Activated CD4-positive, alpha-beta T cell treated with anti-CD3 and anti-CD28 coated beads, Interleukin-2, amount 50 U/mL, for 1 hour (primary cell): ENCODE data around the gene RIN3.

Experiments used
- DNase-seq: peaks from one replicate; pipeline ENCODE4 v3.0.0-alpha.2; 2020

RIN3 gene

GRCh38 chr14:92728759-92729364 is 215.3 kb downstream of the RIN3 start:
- DNase-seq: no peak

DNA sequence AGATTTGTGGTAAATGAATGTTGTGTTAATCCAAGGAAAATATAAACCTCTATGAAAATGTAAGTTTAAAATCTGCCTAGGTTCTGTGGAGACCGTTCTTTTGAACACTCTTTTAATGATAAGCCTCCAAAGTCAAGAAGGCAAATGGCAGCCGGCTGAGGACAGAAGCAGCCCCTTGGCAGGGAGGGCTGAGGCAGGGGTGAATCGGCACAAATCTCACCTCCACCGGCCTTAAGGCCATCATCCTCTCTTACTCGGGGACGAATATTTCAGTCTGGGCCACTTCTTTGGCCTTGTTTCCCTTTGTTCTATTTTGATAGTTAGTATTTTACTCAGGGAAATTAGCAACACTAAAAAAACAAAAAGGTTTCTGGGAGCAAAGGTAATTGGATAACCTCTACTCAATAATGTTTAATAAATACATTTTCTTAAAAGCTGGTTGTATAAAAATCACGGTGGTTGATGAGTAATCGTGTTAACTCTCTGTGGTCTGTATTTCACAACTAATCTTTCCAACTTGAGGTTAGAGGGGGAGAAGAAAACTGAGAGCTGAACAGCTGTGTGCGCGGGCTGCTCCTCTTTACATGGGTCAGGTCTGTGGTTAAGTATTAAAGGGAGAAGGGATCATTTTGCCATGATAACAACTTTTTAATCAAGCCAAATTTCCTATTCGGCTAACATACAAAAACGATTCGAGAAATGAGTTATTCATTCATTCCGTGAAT is 216.2 kb downstream of the RIN3 start:
- DNase-seq: no peak

GRCh38 chr14:92731622-92732115 is 218.1 kb downstream of the RIN3 start:
- no peak for DNase-seq

- no peak for DNase-seq
Measured at GRCh38 chr14:92733007-92733406, 219.4 kb downstream of the RIN3 start.

DNA sequence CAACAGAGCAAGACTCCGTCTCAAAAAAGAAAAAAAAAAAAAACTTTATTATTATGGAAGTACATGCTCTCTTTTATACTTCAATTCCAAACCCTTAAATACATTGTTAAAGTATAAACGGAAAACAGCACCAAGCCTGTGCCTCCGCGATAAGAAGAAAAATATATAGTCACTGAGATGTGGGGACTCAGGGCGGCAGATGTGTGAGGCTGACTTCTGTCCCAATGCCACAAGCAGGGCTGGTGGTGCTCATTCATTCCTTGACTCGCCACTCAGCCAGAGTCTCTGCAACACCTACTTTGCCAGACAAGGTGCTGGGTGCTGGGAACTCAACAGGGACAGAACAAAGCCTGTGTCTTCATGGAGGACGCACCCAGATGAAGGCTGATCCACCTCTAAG is 221.0 kb downstream of the RIN3 start:
- no peak for DNase-seq

- no peak for DNase-seq
Measured at GRCh38 chr14:92735344-92735743, 221.8 kb downstream of the RIN3 start.

GRCh38 chr14:92737206-92737605 is 223.6 kb downstream of the RIN3 start:
- no peak for DNase-seq

GRCh38 chr14:92737619-92738188 is 224.1 kb downstream of the RIN3 start:
- no peak for DNase-seq
